Left ventricle myocardium superior (tissue), 1 donor: Measurements from ENCODE around the gene RAB29. TPM values are rescaled to one million over a fixed set of nuclear protein-coding genes. Genes with fewer than 3 reads are reported as not detected.
A peak's percentile ranks its signal among the peaks of the same experiment; 100 is the strongest.

Experiments
- ATAC-seq: fragments of 200-7000 bp; cut with Tn5 transposase; one replicate; pipeline ENCODE4 v1.9.1; 2020; ENCODE audit warnings: mild to moderate bottlenecking, moderate library complexity
- DNase-seq: peaks from one replicate; pipeline ENCODE4 v3.0.0-alpha.2; 2020
- intact Hi-C: fragments of 100-400 bp; cut with micrococcal nuclease; formaldehyde crosslinking; loops from one replicate; pipeline ENCODE4 v1.11.0; 2022
- total RNA-seq: library from RNA; stranded (reverse); fragmentation: NEBNext Ultra II Directional; extraction: Animal tissue kit (Norgen Biotek cat#: 25700); gene quantifications from one replicate; pipeline ENCODE4 v1.2.1, GENCODE V29; 2021
- donor health status: DM: no; HTN: yes; CAD: no; lungs with severe emphysema.

Gene RAB29
- total RNA-seq, 1 donor from 2014 or later, result 14.5 TPM

DNA sequence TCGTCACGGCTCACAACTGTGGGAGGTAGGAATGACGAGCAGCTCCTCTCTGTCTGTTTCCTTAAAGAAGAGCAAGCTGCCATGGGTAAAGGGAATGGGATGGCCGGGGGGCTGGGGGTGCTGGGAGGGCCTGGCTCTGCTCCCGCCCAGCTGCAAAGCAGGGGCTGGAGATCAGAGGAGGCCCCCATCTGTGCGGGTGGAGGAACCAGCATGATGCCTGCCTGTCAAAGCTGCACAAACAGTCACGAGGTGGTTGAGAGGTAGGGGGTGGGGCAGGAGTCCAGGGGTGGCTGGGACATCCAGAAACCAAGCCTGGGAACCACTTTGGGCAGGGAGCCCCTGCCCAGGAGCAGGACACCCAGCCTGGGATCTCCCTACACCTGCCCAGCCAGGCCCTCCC is 25.1 kb upstream of the RAB29 start:
- DNase-seq (no peak), ATAC-seq (peak; percentile 26)
- intact Hi-C loops, result no loop called here

DNA sequence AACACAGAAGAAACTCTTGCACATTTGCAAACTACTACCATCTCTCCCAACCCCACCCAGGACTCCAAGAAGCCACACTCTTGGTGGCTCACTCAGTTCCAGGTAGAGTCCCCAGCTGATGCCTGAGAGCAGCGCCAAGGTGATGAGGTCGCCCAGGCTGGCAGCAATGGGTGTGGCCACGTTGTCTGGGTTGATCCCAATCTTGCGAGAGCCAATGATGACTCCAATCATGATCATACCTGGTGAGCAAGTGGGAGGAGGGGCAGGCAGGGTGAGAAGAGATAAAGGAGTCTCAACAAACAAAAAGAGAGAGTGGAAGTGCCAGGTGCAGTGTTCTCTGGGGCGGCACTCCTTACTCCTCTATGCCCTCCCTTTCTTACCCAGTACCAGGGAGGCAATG is 23.3 kb upstream of the RAB29 start:
- intact Hi-C loops, result loop anchor here (10.0 kb wide), 1 partner anchor 176 kb away; no protein-coding TSS in a partner anchor
- DNase-seq, result no peak
- ATAC-seq, result no peak

- DNase-seq (no peak), ATAC-seq (no peak)
Measured at GRCh38 chr1:205797168-205797567, 21.9 kb upstream of the RAB29 start.

GRCh38 chr1:205794011-205794730 is 18.9 kb upstream of the RAB29 start:
- DNase-seq, result no peak
- no peak for ATAC-seq
- intact Hi-C loops, result loop anchor here (5.0 to 10.0 kb wide), 3 partner anchors 113 to 313 kb away; no protein-coding TSS in a partner anchor

More at GRCh38 chr1:205797168-205797567, 21.9 kb upstream of the RAB29 start:
- intact Hi-C loops, result loop anchor here (10.0 kb wide), 1 partner anchor 178 kb away; no protein-coding TSS in a partner anchor

DNA sequence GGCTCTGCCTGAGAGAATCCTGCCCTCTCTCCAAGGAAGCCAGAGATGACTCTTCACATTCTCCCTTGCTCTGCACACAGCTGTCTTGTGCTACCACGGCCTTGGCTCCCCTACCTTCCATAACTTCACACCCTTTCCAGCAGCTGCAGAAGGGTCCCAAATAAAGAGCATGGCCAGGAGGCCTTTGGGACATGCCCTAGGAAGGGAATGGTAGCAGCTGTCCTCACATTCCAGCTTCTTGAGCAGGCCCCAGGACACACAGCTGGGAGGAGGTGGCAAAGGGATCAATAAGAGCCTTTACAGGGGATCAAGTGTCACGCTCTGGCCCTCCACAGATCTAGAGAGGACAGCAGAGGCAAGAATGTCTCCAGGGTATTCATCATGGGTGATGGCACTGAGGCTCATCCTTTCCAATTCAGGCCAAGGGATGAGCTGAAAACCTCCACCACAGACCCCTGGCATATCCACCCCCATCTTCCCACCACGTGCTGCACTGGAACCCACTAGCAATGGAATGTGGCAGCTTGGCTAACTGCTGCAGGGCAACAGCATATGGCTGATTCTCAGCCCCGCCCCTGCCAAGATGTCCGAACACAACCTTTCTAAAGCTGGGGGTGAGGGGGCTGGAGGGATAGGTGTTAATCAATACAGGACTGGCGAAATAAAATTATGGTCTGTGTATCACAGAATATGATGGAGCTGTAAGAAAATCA is 17.8 kb upstream of the RAB29 start:
- no peak for ATAC-seq
- intact Hi-C loops, result loop anchor here (5.0 to 10.0 kb wide), 3 partner anchors 114 to 314 kb away; no protein-coding TSS in a partner anchor

GRCh38 chr1:205792481-205792881 is 17.2 kb upstream of the RAB29 start:
- DNase-seq (no peak), ATAC-seq (no peak)
- intact Hi-C loops, result loop anchor here (5.0 to 10.0 kb wide), 3 partner anchors 115 to 315 kb away; no protein-coding TSS in a partner anchor

More for the DNA sequence above, 17.8 kb upstream of the RAB29 start:
- no peak for DNase-seq

GRCh38 chr1:205791568-205792180 is 16.4 kb upstream of the RAB29 start:
- ATAC-seq, result peak; percentile 70
- peak; percentile 56 for DNase-seq
- intact Hi-C loops, result loop anchor here (5.0 to 10.0 kb wide), 3 partner anchors 116 to 316 kb away; no protein-coding TSS in a partner anchor

DNA sequence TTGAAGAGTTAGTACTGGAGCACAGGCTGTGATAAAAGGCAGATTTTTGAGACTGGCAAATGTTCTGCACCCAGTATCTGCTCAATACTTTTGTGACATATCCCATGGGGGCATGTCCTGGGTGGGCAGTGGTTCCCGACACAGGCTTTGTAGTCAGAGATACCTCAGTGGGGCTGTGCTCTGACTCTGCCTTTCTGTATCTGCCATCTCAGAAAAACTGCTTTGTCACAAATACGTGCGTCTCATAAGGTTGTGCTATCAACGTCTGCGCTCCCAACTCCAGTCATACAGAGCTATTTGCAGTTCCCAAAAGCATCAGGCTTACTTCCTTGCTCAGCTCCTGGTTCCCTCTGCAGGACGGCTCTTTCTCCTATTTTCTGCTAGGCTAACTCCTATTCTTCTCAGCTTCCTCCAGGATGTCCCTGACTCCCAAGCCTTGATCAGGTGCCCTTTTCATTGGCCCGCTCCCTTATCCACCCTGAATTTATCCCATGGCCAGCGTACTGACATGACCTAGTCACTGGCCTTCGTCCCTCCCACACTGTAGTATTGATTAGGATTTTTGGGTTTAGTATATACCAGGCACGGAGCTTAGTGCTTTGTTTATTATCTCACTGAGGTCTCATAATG is 12.1 kb upstream of the RAB29 start:
- no peak for DNase-seq
- intact Hi-C loops, result no loop called here
- ATAC-seq, result peak; percentile 43

DNA sequence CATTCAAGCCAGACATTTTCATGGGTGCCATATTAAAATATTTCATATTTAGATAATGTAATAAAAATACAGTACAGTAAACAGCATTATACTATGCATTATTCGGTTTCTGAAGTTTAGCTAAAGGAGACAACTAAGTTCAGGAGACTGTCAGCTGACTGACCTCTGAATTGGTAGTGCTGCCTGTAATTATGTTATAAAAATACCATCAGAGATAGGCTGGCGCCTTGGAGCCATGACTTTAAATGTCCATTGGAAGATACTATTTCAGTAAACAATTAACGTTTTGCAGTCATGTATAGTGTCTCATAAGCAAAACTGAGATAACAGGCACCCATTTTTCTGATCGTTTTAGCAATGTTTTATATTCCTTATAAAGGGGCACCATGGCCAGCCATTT is 11.3 kb upstream of the RAB29 start:
- no peak for DNase-seq
- intact Hi-C loops, result no loop called here
- ATAC-seq, result peak; percentile 56

DNA sequence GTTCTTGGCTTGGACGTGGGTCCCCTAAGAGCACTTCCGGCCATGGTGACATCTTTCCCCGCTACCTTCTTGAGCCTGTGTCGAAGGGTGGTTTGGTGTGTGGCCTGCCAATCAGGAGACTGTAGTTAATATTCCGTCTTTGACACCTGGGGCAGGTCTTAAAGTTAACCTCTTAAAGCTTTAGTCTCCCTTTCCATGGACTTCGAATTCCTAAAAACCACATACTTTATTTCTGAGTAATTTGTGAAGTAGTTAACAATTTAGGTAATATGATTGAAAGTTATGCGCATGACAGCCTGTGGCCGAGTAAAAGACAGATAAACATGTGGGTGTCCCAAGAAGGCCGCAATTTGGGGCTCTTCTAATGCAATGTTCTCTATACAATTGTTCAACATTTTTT is 10.2 kb upstream of the RAB29 start:
- intact Hi-C loops, result no loop called here
- ATAC-seq, result no peak

GRCh38 chr1:205783904-205784303 is 8.6 kb upstream of the RAB29 start:
- ATAC-seq (peak; percentile 56), DNase-seq (no peak)
- intact Hi-C loops, result no loop called here

More for the DNA sequence above, 10.2 kb upstream of the RAB29 start:
- no peak for DNase-seq

- intact Hi-C loops, result no loop called here
- peak; percentile 16 for ATAC-seq
- no peak for DNase-seq
Measured at GRCh38 chr1:205783433-205783795, 8.1 kb upstream of the RAB29 start.

GRCh38 chr1:205782627-205783432 is 7.5 kb upstream of the RAB29 start:
- ATAC-seq (no peak), DNase-seq (no peak)
- intact Hi-C loops, result no loop called here

- ATAC-seq, result no peak
- intact Hi-C loops, result no loop called here
- no peak for DNase-seq
Measured at GRCh38 chr1:205780335-205780734, 5.1 kb upstream of the RAB29 start.

DNA sequence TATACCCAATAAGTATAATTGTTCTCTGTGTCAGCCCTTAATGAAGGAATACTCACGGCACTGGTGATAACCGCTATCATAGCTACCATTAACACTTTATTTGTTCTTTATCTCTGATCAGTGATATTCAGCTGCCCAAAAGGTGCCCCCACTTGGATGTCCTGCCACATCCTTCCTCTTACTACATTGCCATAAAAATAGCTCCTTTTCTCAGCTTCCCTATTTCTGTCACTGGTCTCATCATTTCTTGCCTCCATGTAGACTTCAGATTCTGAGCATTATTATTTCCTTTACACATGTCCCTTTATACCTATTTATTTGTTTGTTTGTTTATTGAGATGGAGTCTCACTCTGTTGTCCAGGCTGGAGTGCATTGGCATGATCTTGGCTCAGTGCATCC is 2.7 kb upstream of the RAB29 start:
- ATAC-seq (no peak), DNase-seq (no peak)
- intact Hi-C loops, result no loop called here

GRCh38 chr1:205775717-205776056 is 405 bp upstream of the RAB29 start:
- DNase-seq, result no peak
- ATAC-seq, result peak; percentile 54
- intact Hi-C loops, result no loop called here

- peak; percentile 44 for ATAC-seq
- intact Hi-C loops, result no loop called here
- DNase-seq, result no peak
Measured at GRCh38 chr1:205774198-205775014, 876 bp downstream of the RAB29 start.

GRCh38 chr1:205772607-205773032 is 2.7 kb downstream of the RAB29 start:
- DNase-seq (no peak), ATAC-seq (no peak)
- intact Hi-C loops, result no loop called here
